ENCODE measurements around the gene NDRG2. TPM values are rescaled to one million over a fixed set of nuclear protein-coding genes. Genes with fewer than 3 reads are reported as not detected.
"Not testable (repeated sequence)": the region's sequence is repeated elsewhere in the genome, so short reads cannot be mapped to it uniquely, and the experiment has no call there.

The NDRG2 gene
- polyA plus RNA-seq, 4 donors, result 146 to 184 (median 175) TPM

DNA sequence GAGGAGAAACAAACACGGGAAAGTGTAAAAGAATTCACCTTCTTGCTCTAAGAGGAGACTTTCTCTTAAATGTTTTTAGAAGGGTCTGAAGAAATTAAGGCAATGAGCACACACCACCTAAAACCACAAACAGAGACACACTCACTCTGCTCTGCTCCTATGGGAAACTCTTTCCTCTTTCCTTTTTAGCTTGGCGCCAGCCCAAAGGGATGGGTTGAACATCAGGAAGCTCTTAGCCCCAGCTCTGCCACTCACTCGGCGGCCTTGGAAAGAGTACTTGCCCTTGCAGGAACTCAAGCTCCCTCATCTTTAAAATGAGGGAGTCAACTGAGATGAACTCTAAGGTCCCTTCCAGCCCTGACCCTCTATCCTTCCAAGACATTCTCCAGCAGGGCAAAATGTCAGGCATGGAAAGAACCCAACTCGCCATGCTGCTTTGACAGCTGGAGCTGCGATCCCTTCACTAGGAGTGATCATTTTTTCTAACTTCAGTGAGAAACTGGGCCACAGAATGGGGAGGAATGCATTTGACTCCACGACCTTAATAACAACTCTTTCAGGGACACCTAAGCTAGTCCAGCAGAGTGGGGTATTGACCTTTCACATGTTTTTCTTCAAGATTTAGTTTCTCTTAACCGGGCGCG, 31.8 kb upstream of the NDRG2 start:
- DNase-seq (ENCODE audit: low read depth in 4 of 4, low spot score in 3 of 4), result no peak

DNA sequence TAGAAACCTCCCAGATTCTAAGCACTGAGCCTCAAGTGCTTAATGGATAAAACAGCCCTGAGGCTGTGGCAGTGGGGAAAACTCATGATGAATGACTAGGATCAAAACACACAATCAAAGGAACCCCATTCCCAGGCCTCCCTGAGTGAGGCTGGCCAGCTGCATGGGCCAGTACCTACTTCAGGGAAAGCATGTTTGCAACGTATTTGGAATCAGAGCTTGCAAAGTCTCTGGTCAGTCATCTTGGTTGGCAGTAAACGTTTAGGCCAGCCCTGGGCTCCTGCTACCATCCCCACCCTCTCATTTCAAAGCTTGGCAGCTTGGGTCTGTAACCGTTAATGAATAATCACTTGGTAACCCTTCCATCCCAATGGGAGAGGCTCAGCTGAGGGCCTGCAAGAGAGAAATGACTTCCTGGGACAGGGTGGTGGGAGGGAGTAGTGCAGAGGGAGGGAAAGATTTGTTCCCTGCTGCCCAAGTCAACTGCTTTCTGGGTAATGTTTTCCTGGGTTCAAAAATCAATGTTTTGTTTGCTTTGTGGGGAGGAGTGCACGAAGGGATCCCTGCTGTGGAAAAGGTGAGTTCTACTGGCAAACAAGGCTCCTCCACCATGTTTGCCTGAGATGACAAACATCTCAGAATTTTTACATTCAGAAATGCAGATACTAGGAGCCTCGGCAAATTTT, 30.7 kb upstream of the NDRG2 start:
- DNase-seq (ENCODE audit: low read depth in 4 of 4, low spot score in 3 of 4), result no peak

DNA sequence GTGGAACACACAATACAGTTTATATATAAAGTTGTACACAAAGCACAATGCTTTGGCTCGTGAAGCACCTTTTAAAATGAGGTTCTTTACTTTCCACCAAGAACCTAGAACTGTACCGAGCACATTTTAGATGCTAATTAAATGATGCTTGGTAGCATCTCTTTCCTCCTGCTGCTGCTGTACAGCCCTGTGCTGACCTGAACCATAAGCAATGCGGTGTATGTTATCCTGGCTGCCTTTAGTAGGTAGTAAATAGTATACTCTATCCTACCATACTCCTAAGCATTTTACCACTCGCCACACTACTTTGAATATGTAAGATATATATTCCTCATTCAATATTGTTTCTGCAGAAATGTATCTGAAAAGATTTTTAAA, 29.9 kb upstream of the NDRG2 start:
- DNase-seq (ENCODE audit: low read depth in 4 of 4, low spot score in 3 of 4), result no peak

DNA sequence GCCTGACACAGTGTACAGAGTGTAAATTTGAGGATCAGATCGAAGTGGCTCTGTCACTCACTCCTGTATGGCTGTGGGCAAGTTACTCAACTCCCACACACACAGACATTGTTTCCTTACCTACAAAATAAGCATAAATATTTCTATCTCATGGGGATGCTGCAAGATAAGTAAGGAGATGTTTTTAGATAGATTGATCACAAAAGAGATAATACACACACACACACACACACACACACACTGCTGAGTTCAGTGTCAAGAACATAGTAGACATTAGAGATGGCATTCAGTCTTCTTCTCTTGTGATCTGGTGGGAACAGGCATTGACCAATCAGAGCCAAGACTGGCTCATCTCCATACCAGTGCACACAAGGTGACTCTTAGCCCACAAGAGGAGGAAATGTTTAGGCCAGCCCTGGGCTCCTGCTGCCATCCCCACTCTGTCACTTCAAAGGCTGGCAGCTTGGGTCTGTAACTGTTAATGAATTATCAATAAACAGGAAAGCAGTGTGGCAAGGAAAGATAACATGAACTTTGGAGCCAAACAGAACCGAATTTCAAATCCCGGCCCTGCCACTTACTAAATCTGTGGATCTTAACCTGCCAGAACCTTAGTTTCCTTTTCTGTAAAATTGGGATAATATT, 29.4 kb upstream of the NDRG2 start:
- DNase-seq (ENCODE audit: low read depth in 4 of 4, low spot score in 3 of 4), result no peak

DNA sequence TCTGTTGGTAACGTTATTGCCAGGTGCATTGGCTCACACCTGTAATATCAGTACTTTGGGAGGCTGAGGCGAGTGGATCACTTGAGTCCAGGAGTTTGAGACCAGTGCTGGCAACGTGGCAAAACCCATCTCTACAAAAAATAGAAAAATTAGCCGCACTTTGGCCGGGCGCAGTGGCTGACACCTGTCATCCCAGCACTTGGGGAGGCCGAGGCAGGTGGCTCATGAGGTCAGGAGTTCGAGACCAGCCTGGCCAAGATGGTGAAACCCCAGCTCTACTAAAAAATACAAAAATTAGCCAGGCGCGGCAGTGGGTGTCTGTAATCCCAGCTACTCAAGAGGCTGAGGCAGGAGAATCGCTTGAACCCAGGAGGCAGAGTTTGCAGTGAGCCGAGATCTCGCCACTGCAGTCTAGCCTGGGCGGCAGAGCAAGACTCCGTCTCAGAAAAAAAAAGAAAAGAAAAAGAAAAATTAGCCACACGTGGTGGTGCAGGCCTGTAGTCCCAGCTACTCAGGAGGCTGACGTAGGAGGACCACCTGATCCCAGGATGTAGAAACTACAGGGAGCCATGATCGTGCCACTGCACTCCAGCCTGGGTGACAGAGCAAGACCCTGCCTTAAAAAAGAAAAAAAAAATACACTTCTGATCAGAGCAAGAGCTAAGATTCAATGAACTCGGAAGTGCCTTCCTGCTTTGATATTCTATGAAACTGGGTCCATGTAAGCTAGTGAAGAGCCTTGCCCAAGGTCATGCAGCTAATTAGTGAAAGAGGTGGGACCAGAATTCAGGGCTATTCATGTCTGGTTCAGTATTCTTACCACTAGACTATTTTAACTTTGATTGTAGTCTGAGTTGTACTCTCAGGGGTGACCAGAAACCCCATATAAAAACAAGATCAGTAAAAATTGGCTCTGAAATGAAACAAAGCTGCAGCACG, 28.6 kb upstream of the NDRG2 start:
- no peak for DNase-seq (ENCODE audit: low read depth in 4 of 4, low spot score in 3 of 4)

DNA sequence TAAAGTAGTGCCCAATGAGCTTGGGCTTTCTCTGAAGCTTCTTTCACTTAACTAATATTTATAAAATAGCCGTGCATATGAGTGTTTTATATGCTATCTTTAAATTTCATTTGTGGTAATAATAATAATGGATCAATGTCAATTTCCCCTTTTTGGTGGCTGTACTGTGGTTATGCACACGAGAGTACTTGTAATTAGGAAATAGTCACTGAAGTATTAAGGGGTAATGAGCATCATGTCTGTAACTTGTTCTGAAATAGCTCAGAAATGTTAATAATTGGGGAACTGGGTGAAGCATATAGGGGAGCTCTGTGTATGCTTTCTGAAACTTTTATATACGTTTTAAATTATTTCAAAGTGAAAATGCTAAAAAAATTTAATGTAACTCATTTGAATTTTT, 25.7 kb upstream of the NDRG2 start:
- DNase-seq (ENCODE audit: low read depth in 4 of 4, low spot score in 3 of 4), result no peak

DNA sequence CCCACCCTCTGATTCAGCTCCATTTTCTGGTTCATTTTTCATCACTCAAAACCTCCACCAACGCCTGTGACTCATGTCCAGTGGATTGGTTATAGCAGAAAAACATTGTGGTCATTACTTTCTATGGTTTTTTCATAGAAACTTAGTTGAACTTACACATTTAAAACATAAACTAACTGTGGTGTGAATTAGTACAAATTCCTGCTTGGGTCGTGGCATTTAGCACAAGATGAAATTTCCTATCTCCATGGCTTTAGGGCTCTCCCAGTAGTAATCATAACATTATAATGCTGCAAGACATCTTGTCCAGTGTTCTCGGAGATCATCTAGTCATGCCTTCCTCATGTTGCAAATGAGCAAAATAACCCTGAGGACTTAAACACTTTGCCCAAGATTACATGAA, 24.4 kb upstream of the NDRG2 start:
- DNase-seq (ENCODE audit: low read depth in 4 of 4, low spot score in 3 of 4), result no peak

DNA sequence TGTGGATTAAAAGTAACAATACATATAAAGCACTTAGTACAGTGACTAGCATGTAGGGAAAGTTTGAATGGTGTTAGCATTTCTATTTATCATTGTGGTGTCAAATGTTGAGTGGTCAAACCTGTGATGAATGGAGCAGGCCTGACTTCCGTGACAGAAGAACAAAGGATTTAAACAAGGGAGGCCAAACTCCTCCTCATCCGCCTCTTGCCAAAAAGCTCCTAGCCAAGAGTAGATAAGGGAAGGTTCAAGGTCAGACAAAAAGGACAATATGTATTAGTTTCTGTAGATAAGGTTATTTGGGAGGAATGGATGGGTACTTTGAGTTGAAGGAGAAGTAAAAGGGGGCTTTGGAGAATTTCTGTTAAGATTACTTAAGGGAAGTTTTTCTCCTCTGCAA, 23.8 kb upstream of the NDRG2 start:
- DNase-seq (ENCODE audit: low read depth in 4 of 4, low spot score in 3 of 4), result no peak

DNA sequence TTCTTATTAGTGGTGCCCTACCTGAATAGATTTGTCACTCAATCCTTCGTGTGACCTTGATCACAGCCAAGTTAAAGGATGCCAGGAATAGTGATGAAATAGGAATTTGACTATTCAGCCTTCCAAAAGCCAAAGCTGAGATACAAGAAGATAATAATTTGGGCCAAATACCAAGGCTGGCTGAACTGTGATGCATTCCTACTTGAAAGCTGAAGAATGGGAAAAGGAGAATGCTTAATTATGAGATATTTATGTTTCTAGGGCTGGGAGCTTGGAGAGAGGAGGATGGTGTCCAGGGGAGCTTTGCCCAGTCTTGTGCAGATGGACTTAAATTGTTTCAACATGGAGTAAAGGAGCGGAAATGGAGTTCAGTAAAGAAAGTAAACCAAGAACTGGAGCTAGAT, 22.5 kb upstream of the NDRG2 start:
- no peak for DNase-seq (ENCODE audit: low read depth in 4 of 4, low spot score in 3 of 4)

DNA sequence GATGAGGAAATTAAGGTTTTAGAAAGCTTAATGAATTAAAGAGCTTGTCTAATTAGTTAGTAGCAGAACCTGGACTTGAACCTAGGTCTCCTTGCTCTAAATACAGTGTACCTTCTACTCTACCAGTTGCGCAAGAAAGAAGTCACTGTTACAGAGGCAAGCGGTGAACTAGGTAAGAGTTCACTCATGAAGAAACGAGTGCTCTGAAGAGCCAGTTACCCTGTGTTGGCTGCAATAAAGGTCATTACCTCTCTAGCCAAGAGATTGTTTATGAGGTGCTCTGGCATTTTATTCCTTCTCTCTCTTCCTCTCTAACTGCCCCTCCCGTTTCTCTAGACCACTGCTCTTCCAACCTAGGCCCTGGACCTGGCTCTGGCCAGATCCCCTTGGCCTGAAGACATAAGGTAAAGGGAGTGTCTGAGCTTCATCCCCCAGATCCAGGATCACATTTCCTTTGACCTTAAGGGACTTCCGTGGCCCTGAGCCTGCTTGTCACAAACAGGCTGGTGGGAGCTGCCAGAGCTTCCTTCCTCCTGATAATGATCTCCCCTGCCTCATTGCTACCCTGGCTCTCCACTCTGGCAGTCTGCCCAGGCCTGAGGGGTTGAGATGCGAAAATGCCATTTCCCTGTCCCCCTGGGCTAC, 19.2 kb upstream of the NDRG2 start:
- no peak for DNase-seq (ENCODE audit: low read depth in 4 of 4, low spot score in 3 of 4)

DNA sequence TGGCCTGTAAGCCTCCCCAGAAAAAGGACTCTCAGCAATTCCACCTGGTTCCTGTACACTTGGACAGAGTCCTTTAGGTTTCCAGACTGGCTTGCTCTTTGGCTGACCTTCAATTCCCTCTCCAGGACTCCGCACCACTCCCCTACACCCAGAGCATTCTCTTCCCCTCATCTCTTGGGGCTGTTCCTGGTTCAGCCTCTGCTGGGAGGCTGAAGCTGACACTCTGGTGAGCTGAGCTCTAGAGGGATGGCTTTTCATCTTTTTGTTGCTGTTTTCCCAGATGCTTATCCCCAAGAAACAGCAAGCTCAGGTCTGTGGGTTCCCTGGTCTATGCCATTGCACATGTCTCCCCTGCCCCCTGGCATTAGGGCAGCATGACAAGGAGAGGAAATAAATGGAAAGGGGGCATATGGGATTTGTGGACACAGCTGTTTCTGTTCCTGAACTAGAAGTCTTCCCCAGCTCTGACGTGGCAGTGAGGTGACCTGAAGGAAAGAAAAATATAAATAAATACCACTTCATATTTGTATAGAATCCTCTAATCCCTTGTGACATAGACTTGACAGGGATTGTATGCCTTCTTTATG, 18.6 kb upstream of the NDRG2 start:
- no peak for DNase-seq (ENCODE audit: low read depth in 4 of 4, low spot score in 3 of 4)

DNA sequence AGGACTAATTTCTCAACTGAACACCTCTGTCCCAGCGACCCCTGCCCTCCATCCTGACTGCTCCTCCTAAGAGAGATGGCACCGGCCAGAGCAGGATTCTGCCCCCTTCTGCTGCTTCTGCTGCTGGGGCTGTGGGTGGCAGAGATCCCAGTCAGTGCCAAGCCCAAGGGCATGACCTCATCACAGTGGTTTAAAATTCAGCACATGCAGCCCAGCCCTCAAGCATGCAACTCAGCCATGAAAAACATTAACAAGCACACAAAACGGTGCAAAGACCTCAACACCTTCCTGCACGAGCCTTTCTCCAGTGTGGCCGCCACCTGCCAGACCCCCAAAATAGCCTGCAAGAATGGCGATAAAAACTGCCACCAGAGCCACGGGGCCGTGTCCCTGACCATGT, 18.1 kb upstream of the NDRG2 start:
- no peak for DNase-seq (ENCODE audit: low read depth in 4 of 4, low spot score in 3 of 4)

DNA sequence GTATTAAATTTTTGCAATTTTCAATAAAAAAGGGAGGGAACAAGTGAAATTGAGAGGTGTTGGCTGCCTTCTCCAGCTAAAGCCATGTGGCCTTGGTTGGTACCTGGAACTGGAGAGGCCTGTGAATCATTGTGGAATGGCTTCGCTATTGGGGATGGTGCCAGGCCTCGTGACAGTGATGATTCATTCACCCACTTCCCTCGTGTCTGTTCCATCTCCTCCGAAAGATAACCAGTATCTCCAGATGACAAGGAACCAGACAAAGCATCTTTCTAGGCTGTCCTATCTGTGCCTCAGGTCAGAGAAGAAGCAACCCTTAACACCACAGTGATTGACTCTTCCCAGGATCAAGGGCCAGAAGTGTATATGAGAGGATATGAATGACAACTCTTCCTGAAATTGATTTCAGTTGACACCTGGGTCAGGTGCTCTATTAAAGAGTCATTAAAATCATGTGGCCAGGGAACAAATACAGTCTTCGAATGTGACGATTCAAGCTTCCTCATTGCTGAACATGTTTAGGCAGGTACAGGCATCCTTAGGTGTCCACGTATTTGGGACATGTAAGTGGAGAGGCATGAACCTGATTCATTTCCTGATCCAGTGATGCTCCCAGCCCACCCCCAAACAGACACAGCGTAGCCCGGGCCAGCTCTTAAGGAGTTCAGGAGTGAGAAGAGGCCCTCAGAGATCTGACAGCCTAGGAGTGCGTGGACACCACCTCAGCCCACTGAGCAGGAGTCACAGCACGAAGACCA, 17.0 kb upstream of the NDRG2 start, which contains the start of gene RNASE7:
TSS of gene RNASE7 (plus strand) at position 687 of the 758 bp plus-strand sequence. CDS start 631 bp downstream, outside the sequence.
- DNase-seq (ENCODE audit: low read depth in 4 of 4, low spot score in 3 of 4), result no peak

DNA sequence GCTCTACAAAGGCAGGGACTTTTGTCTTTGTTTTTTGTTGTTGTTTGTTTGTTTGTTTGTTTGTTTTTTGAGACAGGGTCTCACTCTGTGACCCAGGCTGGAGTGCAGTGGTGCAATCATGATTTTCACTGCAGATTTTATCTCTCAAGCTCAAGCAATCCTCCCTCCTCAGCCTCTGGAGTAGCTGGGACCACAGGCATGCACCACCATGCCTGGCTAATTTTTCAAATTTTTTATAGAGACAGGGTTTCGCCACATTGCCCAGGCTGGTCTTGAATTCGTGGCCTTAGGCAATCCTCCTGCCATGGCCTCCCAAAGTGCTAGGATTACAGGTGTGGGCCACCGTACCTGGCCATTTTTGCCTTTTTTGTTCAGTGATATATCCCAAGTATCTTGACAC, 16.1 kb upstream of the NDRG2 start:
- not testable (repeated sequence) for DNase-seq (ENCODE audit: low read depth in 4 of 4, low spot score in 3 of 4)

DNA sequence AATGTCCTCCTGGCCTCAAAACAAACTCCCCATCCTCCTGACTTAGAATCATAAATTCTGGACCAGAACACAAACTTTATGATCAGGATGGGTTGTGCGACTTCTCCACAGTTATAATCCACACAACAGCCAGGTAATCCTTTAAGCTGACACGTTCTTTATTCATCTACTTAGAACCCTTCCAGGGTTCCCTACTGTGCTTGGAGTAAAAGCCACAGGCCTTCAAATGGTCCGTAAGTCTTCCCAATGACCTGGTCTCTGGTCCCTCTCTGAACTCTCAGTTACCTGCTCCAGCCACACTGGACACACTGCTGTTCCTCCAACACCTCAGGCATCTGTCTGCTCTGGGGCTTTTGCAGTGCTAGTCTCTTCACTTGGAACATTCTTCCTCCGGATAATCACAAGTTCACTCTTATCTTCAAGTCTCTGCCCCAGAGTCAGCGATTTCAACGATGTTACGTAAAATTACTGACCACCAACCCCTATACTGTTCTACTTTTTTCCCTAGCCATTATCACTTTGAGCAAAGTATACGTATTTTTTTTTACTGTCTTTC, 15.6 kb upstream of the NDRG2 start:
- DNase-seq (ENCODE audit: low read depth in 4 of 4, low spot score in 3 of 4), result no peak

DNA sequence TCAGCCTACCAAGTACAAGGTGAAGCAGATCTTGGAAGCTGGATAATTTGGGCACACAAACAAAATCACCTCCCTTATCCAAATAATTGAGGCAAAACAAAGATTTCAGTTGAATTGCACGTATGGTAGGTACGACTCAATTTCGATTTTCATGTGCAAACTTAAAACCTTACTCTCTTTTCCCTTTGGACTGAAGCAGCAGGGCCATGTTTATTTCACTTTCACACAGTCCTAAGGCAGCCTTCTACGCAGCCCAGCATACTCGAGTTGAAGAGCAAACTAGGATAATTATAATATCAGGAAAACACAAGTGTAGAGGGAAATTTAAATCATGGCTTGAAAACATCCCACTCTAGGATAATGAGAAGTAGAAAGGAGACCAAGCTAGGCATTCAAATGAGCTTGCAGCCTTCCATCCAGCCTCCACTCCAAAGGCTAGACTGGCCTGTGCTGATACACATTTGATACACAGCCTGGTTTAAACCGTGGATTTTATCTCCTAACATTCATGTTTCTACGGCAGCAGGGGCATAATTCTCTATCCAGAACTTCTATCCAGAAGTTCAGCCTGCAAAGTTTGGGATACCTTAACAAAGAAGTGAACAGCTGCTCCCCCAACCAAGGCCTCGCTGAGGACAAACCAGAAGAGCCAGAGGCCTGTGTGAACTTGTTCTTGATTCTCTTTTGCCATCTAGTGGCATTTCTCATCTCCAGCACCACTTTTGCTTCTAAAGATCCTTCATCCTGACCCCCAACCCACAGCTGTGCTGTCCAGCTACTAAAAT, 14.9 kb upstream of the NDRG2 start:
- DNase-seq (ENCODE audit: low read depth in 4 of 4, low spot score in 3 of 4), result peak in 3 of 4 donors; percentile 55 to 66 (median 65)

DNA sequence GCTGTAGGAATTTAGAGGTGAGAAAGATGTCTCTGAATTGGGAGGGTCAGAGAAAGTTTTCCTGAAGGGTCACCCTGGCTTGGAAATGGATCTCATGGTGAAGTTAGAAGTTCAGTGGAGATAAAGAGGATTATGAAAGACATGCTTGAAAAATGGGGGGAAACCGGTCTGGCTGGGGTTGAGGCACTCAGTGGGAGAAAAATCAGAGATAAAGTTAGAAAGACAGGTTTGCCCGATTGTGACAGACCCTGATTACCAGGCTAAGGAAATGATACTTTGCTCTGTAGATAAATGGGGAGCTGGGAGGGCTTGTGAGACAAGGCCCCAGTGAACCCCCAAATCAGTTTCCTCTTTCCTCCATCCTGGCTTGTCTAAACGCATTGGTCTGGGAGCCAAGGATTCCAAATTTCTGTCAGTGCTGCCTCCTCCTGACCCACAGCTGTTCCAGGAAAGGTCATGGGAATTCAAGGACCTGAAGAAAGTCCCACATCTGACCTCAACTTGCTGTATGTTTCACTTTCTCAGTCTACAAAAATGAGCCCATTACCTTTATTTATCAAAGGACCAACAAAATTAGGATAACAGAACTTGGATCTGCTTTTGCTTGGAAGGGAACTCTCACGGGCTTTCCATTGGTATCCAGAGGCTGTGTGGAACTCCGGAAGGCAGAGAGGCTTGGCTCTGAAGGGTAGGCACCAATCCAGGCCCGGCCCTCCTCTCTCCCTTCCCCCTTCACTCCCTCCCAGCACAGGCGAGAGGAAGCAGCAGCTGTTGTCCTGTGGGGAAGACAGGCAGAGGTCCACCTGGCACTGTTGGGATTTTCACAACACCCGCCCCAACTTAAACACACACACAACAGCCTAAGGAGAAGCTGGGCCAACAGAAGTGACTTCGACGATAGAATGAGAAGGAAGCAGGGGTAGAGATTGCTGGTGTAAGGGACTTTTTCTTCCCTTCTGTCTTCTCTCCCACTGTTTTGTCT, 13.9 kb upstream of the NDRG2 start:
- no peak for DNase-seq (ENCODE audit: low read depth in 4 of 4, low spot score in 3 of 4)

All from right renal pelvis (tissue), 4 donors.